Activated CD8-positive, alpha-beta memory T cell treated with anti-CD3 and anti-CD28 coated beads, Interleukin-2, amount 50 U/mL, for 4 hours (primary cell): ENCODE results near the gene PPP1R9B.
A peak's percentile ranks its signal among the peaks of the same experiment; 100 is the strongest.

Experiments
- DNase-seq: peaks from one replicate; pipeline ENCODE4 v3.0.0-alpha.2; 2020

PPP1R9B gene

GRCh38 chr17:50150354-50151040, at the start of gene PPP1R9B:
TSS of gene PPP1R9B (minus strand) at chr17:50150677. CDS start at chr17:50150513, 164 bp downstream.
- DNase-seq = no peak

GRCh38 chr17:50199803-50200456, 49.5 kb upstream of the PPP1R9B start:
- DNase-seq = peak; percentile 64

GRCh38 chr17:50199211-50199802, 48.8 kb upstream of the PPP1R9B start:
- DNase-seq = no peak

DNA sequence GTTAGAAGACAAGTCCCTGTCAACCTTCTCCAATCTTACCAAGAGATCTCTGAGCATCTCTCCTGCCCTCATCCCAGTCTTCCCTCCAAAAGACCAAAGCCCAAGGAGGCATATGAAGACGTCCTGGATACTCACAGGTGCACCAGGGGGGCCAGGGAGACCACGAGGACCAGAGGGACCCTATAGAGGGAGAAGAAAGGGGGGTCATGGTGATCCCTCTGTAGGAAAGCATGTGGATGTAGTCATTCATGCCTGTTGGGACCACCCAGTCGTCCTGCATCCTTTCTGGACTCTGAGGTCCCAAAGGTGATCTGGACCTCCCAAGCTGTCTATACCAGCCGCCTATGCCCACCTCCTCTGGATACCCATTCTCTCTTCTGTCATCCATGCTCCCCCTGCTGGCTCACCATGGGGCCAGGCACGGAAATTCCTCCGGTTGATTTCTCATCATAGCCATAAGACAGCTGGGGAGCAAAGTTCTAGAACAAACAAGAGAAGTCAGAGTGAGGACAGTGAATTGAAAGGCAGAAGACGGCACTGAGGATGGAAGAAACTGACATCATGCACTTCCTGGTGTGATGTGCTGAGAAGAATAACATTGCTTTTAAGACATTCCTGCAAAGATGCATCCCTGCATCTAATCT, 47.7 kb upstream of the PPP1R9B start:
- peak; percentile 63 for DNase-seq

DNA sequence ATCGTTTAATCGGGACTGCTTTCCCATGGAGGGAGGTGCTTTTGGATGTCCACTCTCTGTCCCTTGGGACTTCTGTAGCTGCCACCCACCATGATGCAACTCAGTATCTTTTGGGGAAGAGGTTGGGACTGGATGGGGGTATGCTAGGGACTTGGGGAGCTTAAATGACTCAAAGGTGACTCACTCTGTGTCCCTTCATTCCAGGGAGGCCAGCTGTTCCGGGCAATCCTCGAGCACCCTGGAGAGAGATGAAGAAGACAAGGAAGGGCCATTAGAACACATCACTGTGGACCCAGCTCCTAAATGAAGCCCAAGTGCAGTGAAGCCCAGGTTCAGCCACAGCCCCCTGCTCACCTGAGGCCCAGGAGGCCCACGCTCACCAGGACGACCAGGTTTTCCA, 46.3 kb upstream of the PPP1R9B start:
- DNase-seq = no peak

DNA sequence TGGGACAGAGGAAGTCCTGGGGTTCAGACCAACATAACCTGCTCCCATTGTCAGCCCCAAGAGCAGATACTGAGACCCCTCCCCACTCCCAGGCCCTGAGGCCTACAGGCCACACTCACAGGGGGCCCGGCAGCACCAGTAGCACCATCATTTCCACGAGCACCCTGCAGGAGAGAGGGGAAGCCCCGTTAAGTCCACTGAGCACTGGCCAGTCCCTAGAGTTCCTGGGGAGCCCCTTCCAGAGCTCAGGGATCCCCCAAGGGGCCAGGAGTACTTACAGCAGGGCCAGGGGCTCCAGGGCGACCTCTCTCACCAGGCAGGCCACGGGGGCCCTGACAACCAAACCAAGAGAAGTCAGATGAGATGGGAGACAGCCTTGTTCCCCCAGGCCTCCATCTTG, 45.6 kb upstream of the PPP1R9B start:
- DNase-seq = no peak

DNA sequence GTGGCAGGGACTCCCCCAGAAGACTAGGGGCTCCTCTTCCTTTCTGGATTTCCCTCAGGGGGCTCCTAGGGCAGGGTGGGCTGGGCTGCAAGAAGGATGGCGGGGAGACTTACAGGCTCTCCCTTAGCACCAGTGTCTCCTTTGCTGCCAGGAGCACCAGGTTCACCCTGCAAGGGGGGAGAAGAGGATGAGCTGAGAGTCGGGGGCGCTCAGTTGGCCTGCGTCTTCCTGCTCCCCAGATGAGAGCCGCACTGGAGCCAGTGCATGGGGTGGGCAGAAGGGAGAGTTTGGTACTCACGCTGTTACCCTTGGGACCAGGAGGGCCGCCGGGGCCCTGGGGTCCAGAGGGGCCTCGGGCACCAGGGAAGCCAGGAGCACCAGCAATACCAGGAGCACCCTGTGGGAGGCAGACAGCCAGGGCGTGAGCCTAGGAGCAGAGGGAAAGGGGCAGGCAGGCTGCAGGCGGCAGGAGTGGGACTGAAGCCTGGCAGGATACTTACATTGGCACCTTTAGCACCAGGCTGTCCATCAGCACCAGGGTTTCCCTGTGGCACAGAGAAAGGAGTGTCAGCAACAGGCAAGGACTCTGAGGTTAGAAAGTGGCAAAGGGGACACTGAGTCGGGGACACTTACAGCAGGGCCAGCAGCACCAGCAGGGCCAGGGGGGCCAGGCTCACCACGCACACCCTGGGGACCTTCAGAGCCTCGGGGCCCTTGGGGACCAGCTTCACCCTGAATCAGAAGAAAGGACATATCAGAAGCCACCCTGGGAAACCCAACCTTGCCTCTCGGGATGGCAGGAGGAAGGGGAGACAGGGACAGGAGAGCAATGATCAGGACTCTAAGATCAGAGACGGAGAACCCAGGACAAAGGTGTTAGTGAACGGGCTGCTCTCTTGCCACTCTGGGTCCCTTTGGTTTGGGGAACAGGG, 44.7 kb upstream of the PPP1R9B start:
- no peak for DNase-seq

DNA sequence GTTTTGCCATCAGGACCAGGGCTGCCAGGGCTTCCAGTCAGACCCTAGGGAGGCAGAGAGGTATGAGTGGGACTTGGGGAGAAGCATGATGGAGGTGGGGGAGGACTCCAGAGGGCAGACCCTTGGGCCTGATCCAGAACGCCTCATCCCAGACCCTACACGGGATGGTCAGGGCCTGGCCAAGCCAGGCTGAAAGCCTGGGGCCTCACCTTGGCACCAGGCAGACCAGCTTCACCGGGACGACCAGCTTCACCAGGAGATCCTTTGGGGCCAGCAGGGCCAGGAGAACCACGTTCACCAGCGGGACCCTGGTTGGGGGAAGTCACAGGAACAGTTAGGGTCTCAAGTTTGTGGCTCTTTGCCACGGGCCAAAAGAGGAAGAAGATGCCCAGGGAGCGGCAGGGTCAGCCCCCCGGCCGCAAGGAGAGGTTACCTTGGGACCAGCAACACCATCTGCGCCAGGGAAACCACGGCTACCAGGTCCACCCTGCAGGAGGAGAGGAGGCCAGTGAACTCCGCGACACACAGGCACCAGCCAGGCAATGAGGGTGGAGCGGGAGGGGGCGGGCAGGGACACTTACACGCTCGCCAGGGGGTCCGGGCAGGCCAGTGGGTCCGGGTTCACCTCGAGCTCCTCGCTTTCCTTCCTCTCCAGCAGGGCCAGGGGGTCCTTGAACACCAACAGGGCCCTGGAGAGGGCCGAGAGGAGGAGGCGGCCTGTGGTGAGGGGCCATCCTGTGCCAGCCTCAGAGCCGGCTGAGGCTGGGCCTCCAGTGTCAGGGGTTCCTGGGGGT, 43.9 kb upstream of the PPP1R9B start:
- no peak for DNase-seq

DNA sequence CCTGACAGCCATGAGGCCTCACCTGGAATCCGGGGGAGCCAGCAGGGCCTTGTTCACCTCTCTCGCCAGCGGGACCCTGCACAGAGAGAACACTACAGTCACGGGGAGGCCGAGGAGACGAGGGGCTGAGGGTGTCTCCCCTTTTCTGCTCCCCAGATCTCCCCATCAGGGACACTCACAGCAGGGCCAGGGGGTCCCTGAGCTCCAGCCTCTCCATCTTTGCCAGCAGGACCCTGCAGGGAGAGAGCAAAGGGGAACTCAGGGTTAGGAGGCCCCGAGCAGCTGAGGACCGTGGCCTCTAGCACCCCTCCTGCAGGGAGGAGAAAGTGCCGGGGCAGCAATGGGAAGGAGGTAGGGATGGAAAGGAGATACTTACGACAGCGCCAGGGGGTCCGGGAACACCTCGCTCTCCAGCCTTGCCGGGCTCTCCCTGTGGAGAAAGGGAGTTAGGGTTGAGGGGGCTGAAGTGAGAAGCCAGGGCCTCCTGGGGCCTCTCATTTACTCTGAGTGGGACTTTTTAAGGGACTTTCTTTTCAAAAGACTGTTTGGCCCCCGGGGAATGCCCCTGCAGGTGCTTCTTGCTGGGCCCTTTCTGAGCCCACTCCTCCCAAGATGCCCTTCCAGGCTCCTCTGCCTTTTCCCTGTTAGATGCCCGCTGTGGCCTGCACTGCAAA, 42.3 kb upstream of the PPP1R9B start:
- DNase-seq = no peak

- DNase-seq = no peak
Measured at GRCh38 chr17:50192144-50192617, 41.7 kb upstream of the PPP1R9B start.

DNA sequence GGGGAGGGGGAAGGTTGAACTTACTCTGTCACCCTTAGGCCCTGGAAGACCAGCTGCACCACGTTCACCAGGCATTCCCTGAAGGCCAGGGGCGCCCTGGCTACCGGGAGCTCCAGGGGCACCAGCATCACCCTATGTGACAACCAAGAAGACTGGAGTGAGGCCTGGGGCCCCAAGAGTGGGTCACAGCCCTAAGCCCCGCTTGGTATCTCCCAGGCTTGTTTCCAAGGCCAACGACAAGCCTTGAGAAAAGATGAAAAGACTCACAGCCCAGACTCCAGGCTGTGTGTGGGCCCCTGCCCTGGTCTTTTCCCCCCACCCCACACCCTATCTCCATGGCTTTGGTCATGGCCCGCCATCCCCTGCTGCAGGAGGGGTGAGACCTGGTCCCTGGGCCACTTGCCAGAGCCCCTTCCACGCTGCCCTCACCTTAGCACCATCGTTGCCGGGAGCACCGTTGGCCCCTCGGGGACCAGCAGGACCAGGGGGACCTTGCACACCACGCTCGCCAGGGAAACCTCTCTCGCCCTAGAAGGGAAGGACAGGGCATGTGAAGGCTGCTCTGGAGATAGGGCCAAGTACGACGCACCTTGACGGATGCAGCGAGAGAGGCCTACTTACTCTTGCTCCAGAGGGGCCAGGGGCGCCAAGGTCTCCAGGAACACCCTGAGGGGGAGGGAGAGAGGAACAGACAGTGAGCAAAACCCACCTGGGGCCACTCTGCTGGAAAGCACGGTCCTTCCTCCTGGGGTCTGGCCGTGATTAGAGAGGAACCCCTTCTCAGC, 41.1 kb upstream of the PPP1R9B start:
- DNase-seq = no peak

- no peak for DNase-seq
Measured at GRCh38 chr17:50190603-50191358, 40.3 kb upstream of the PPP1R9B start.

DNA sequence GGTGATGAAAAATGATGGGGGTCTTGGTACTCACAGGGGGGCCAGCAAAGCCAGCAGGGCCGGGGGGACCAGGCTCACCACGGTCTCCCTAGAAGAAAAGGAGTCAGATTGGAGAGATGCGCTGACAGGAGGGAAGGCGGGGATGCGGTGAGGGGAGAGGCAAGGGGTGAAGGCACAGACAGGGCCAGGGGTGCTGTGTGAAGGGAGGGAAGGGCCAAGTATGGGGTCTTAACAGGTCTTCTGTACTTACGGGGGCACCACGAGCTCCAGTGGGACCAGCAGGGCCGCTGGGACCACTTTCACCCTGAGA, 39.8 kb upstream of the PPP1R9B start:
- DNase-seq = no peak

DNA sequence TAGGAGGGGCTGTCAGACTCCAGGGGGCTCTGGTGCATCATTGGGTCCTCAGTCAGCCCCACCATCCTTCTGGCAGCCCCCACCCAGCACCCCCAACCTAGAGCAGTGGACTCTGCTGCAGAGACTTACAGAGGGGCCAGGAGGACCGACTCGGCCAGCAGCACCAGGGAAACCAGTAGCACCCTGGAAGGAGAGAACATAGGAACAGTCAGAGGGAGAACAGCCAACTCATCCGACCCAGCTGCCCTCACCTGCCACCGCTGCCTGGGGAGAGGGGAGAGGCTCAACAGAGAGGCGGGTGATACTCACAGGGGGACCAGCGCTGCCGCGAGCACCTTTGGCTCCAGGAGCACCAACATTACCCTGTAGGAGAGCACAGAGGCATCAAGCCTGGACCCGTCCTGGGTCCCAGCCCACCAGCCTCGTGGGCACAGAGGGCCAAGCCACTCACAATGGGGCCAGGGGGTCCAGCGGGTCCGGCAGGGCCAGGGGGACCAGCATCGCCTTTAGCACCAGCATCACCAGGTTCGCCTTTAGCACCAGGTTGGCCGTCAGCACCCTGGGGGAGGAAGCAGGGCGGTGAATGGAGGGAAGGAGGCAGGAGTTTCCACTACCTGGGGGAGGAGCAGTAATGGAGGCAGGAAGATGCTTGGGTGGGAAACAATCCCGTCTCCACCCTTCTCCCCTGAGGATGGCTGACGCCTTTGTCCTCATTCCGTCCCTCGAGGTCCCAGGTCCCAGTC, 39.2 kb upstream of the PPP1R9B start:
- no peak for DNase-seq

GRCh38 chr17:50188921-50189549, 38.6 kb upstream of the PPP1R9B start:
- DNase-seq = no peak

DNA sequence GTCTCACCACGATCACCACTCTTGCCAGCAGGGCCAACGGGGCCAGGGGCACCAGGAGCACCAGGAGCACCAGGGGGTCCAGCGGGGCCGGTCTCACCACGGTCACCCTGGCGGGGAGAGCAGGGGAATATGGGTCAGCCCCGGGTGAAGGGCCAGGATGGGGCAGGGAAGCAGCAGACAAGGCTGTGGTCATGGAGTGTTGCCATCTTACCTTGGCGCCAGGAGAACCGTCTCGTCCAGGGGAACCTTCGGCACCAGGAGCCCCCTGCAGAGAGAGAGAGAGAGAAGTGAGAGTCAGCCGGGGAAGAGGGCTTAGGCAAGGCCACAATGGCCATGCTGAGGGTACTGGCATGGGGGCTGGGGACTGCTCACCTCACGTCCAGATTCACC, 38.0 kb upstream of the PPP1R9B start:
- no peak for DNase-seq

GRCh38 chr17:50187751-50188530, 37.5 kb upstream of the PPP1R9B start:
- no peak for DNase-seq

DNA sequence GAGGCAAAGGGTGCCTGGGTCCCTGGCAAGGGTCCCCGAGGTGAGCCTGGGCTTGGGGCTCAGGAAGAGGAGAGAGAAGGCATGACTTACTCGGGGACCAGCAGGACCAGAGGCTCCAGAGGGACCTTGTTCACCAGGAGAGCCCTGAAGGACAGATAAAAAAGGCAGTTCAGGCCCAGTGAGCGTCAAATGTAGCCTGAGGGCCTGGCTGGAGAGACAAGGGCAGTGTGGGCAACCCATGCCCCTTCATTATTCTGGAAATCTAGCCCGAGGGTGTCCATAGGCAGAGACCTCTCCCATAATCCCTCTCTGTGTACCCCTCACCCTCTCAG, 36.9 kb upstream of the PPP1R9B start:
- no peak for DNase-seq
